ENCODE results near the gene PCDHB16.
A peak's percentile ranks its signal among the peaks of the same experiment; 100 is the strongest.
"Not testable (repeated sequence)": the region's sequence is repeated elsewhere in the genome, so short reads cannot be mapped to it uniquely, and the experiment has no call there.

PCDHB16 gene

GRCh38 chr5:141175933-141176332, 6.3 kb upstream of the PCDHB16 start:
- H3K9me3 Mint-ChIP-seq, result peaks cover 10% of the 10 kb centered on the region
- H3K36me3 Mint-ChIP-seq, result no peaks in the 10 kb centered on the region
- peaks cover 23% of the 10 kb centered on the region for H3K27me3 Mint-ChIP-seq
- H3K27ac Mint-ChIP-seq, result no peak overlapping the region
- no peak overlapping the region for H3K4me3 Mint-ChIP-seq
- peaks cover 4% of the 10 kb centered on the region for H3K4me1 Mint-ChIP-seq

GRCh38 chr5:141177577-141178191, 4.5 kb upstream of the PCDHB16 start, which contains the start of gene PCDHB8:
Gene PCDHB8, plus strand, starts transcription at chr5:141177790. Its CDS starts 245 bp downstream, at chr5:141178035.
- not testable (repeated sequence) for H3K27ac Mint-ChIP-seq, H3K4me1 Mint-ChIP-seq, H3K4me3 Mint-ChIP-seq, H3K36me3 Mint-ChIP-seq
- peaks cover 32% of the 10 kb centered on the region for H3K27me3 Mint-ChIP-seq
- H3K9me3 Mint-ChIP-seq, result peaks cover 11% of the 10 kb centered on the region

GRCh38 chr5:141179371-141179770, 2.8 kb upstream of the PCDHB16 start:
- not testable (repeated sequence) for H3K27ac Mint-ChIP-seq, H3K36me3 Mint-ChIP-seq, H3K4me3 Mint-ChIP-seq, H3K4me1 Mint-ChIP-seq
- peaks cover 30% of the 10 kb centered on the region for H3K27me3 Mint-ChIP-seq
- H3K9me3 Mint-ChIP-seq, result peaks cover 16% of the 10 kb centered on the region

GRCh38 chr5:141179876-141180275, 2.3 kb upstream of the PCDHB16 start:
- not testable (repeated sequence) for H3K4me3 Mint-ChIP-seq, H3K27ac Mint-ChIP-seq, H3K36me3 Mint-ChIP-seq

GRCh38 chr5:141180313-141180712, 1.9 kb upstream of the PCDHB16 start:
- peaks cover 7% of the 10 kb centered on the region for H3K36me3 Mint-ChIP-seq
- H3K4me1 Mint-ChIP-seq, result no peaks in the 10 kb centered on the region
- no peak overlapping the region for H3K4me3 Mint-ChIP-seq
- H3K9me3 Mint-ChIP-seq, result peaks cover 25% of the 10 kb centered on the region
- no peak overlapping the region for H3K27ac Mint-ChIP-seq
- H3K27me3 Mint-ChIP-seq, result peaks cover 37% of the 10 kb centered on the region

More at GRCh38 chr5:141179876-141180275, 2.3 kb upstream of the PCDHB16 start:
- H3K4me1 Mint-ChIP-seq, result not testable (repeated sequence)
- H3K27me3 Mint-ChIP-seq, result peaks cover 34% of the 10 kb centered on the region
- H3K9me3 Mint-ChIP-seq, result peaks cover 20% of the 10 kb centered on the region

GRCh38 chr5:141184117-141184855, 2.1 kb downstream of the PCDHB16 start:
- H3K27me3 Mint-ChIP-seq, result peaks cover 52% of the 10 kb centered on the region
- H3K36me3 Mint-ChIP-seq, result peaks cover 15% of the 10 kb centered on the region
- H3K9me3 Mint-ChIP-seq, result peaks cover 39% of the 10 kb centered on the region
- H3K4me3 Mint-ChIP-seq, H3K4me1 Mint-ChIP-seq, H3K27ac Mint-ChIP-seq: not testable (repeated sequence)

GRCh38 chr5:141186897-141187512, 4.8 kb downstream of the PCDHB16 start, which contains the start of gene PCDHB9:
Gene PCDHB9, plus strand, starts transcription at chr5:141187161. Its CDS starts 158 bp downstream, at chr5:141187319.
- H3K4me1 Mint-ChIP-seq, result peaks cover 7% of the 10 kb centered on the region
- H3K36me3 Mint-ChIP-seq, result peaks cover 16% of the 10 kb centered on the region
- H3K27ac Mint-ChIP-seq, result no peak within 1 kb of the TSS
- H3K9me3 Mint-ChIP-seq, result peaks cover 35% of the 10 kb centered on the region
- H3K4me3 Mint-ChIP-seq, result peak within 1 kb of the TSS; percentile 15
- peaks cover 55% of the 10 kb centered on the region for H3K27me3 Mint-ChIP-seq

- peaks cover 13% of the 10 kb centered on the region for H3K36me3 Mint-ChIP-seq
- H3K9me3 Mint-ChIP-seq, result peaks cover 23% of the 10 kb centered on the region
These were observed 6.5 kb downstream of the PCDHB16 start for GRCh38 chr5:141188682-141189081.

GRCh38 chr5:141189131-141189530, 6.9 kb downstream of the PCDHB16 start:
- peaks cover 13% of the 10 kb centered on the region for H3K36me3 Mint-ChIP-seq
- peaks cover 23% of the 10 kb centered on the region for H3K9me3 Mint-ChIP-seq
- not testable (repeated sequence) for H3K27ac Mint-ChIP-seq, H3K4me3 Mint-ChIP-seq, H3K4me1 Mint-ChIP-seq
- peaks cover 51% of the 10 kb centered on the region for H3K27me3 Mint-ChIP-seq

More at GRCh38 chr5:141188682-141189081, 6.5 kb downstream of the PCDHB16 start:
- H3K4me1 Mint-ChIP-seq, H3K27ac Mint-ChIP-seq, H3K4me3 Mint-ChIP-seq: not testable (repeated sequence)
- peaks cover 50% of the 10 kb centered on the region for H3K27me3 Mint-ChIP-seq

- Mint-ChIP-seq H3K27ac (no peak within 1 kb of the TSS), H3K9me3 (peaks cover 13% of the 10 kb centered on the region), H3K4me1 (peaks cover under 1% of the 10 kb centered on the region), H3K36me3 (peaks cover 15% of the 10 kb centered on the region), H3K4me3 (no peak within 1 kb of the TSS), H3K27me3 (peaks cover 43% of the 10 kb centered on the region)
These were observed 10.0 kb downstream of the PCDHB16 start, which contains the start of gene PCDHB10 for GRCh38 chr5:141192110-141192725. Gene PCDHB10, plus strand, starts transcription at chr5:141192353. Its CDS starts 200 bp downstream, at chr5:141192553.

- Mint-ChIP-seq H3K27me3 (peaks cover 48% of the 10 kb centered on the region), H3K9me3 (peaks cover 20% of the 10 kb centered on the region), H3K36me3 (peaks cover 15% of the 10 kb centered on the region)
These were observed 12.1 kb downstream of the PCDHB16 start for GRCh38 chr5:141194332-141194731.

GRCh38 chr5:141196363-141196762, 14.2 kb downstream of the PCDHB16 start:
- Mint-ChIP-seq H3K4me1 (no peaks in the 10 kb centered on the region), H3K27ac (no peak overlapping the region), H3K36me3 (peaks cover 17% of the 10 kb centered on the region), H3K27me3 (peaks cover 50% of the 10 kb centered on the region), H3K9me3 (peaks cover 20% of the 10 kb centered on the region), H3K4me3 (no peak overlapping the region)

More at GRCh38 chr5:141194332-141194731, 12.1 kb downstream of the PCDHB16 start:
- not testable (repeated sequence) for H3K27ac Mint-ChIP-seq, H3K4me3 Mint-ChIP-seq, H3K4me1 Mint-ChIP-seq

- Mint-ChIP-seq H3K9me3 (peaks cover 20% of the 10 kb centered on the region), H3K27ac (no peak within 1 kb of the TSS), H3K4me3 (no peak within 1 kb of the TSS), H3K36me3 (peaks cover 13% of the 10 kb centered on the region), H3K27me3 (peaks cover 41% of the 10 kb centered on the region), H3K4me1 (no peaks in the 10 kb centered on the region)
These were observed 17.4 kb downstream of the PCDHB16 start, which contains the start of gene PCDHB11 for GRCh38 chr5:141199359-141200235. Gene PCDHB11, plus strand, starts transcription at chr5:141199627. Its CDS starts 148 bp downstream, at chr5:141199775.

- H3K4me1 Mint-ChIP-seq, H3K4me3 Mint-ChIP-seq, H3K27ac Mint-ChIP-seq, H3K36me3 Mint-ChIP-seq: not testable (repeated sequence)
- Mint-ChIP-seq H3K27me3 (peaks cover 45% of the 10 kb centered on the region), H3K9me3 (peaks cover 16% of the 10 kb centered on the region)
These were observed 18.9 kb downstream of the PCDHB16 start for GRCh38 chr5:141201126-141201525.

All from activated naive CD4-positive, alpha-beta T cell treated with anti-CD3 and anti-CD28 coated beads, Interleukin-2, amount 50 U/mL, for 24 hours (primary cell).